Umbilical cord (tissue), 2 donors: ENCODE results near the gene MIGA1. TPM values are rescaled to one million over a fixed set of nuclear protein-coding genes. Genes with fewer than 3 reads are reported as not detected.
"Not testable (repeated sequence)": the region's sequence is repeated elsewhere in the genome, so short reads cannot be mapped to it uniquely, and the experiment has no call there.

Source experiments
- DNase-seq: peaks from one replicate; pipeline ENCODE4 v3.0.0-alpha.2; 2015; ENCODE audit warnings: low spot score
- total RNA-seq: library from RNA; depleted of rRNA; stranded (reverse); fragments of >200 nt; gene quantifications from one replicate; pipeline ENCODE4 v1.2.3, GENCODE V29; 2014; ENCODE audit warnings: low replicate concordance; ENCODE audit not compliant: insufficient read depth

Gene MIGA1
- total RNA-seq, 1 donor from 2014 or later, result 26.0 TPM

DNA sequence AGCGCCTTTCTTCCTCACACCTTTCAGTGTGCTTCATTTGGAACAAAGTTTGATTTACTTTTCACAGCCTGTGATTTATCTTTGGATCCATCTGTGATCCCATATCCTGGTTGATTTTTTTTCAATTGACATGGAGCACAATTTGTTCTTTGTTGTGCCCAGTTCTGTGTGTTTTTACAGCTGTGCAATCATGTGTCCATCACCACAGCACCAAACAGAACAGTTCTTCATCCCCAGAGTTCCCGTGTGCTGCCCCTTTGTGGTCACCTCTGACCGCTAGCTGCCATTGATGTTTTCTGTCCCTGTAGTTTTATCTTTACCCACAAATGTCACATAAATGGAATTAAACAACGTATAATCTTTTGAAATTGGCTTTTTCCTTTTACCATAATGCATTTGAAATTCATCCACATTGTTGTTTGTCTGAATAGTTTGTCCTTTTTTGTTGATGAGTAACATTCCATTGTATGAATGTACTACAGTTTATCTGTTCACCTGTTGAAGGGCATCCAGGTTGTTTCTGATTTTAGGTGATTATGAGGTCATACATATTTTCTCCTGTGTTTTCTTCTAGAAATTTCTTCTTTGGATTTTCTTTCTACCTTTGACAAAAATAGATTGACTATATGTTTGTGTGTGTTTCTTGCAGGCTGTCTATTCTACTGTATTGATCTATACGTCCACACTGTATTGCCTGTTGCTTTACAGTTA, 17.4 kb downstream of the MIGA1 start:
- DNase-seq, result no peak

DNA sequence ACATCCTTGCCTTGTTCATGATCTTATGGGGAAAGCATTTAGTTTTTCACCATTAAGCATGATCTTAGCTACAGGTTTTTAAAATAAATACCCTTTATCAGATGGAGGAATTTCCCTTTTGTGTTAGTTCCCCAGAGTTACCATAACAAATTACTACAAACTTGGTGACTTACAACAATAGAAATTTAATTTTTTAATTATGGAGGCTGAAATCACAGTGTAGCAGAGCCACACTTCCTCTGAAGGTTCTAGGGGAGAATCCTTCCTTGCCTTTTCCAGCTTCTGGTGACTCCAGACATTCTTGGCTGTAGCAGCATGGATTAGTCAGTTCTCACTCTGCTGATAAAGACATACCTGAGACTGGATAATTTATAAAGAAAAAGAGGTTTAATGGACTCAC, 18.5 kb downstream of the MIGA1 start:
- DNase-seq, result no peak

DNA sequence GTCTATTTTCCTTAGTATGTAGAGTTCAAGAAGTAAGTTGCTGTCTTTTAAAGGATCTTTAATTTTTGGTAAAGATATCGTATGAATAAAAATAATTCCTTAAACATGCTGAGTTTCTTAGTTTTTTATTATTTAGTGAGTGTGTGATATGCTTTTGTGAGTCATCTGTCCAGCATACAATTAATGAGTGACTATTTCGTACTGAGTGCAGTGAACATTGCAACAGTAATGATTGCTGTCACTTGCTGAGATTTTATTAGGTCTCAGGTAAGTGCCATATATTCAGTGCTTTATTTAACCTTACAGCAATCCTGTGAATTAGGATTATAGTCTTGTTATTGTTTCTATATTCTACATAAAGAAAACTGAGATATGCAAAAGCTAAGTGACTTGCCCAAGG, 22.6 kb downstream of the MIGA1 start:
- DNase-seq, result no peak

DNA sequence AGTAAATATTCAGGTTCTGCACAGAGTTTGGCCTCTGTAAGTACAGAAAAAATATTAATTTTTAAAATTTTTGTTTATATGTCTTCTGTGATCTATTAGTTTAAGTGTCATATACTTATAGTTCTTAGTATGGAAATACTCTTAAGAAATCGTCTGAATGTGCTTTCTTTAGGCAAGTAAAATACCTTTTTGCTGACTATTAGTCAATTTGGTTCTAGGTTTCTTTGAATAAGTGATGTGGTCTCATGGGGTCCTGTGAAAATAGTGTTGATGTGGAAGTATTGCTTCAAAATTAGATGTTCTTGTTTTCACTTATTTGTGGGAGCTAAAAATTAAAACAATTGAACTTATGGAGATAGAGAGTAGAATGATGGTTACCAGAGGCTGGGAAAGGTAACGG, 23.9 kb downstream of the MIGA1 start:
- no peak for DNase-seq

DNA sequence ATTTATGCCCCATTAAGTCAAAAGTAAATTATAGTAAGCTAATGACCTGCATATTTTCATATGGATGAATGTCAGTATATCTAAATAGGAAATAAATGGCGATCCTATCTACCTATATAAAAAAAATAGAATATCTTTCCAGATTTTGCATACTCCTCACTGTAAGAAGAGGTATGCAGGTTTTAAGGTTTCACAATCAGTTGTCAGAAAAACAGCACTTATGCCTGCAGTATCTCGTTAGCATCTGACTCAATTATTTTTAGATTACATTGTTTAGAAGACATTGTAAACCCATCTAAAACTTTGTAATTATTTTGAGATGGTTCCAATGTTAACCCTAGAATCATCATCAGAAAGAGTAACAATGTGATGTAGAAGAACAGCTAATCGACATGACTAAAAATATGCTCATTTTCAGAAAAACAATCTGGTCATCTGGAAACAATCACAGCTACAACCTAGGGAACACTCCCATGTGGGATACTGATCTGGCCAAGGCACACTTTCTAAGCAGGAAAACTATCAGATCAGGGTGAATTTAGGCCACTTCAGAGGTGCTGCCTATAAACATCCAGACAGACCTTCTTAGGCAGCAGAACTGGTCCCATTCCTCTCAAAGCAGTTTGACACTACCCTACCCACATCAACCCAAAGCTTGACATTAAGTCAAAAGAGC, 30.5 kb downstream of the MIGA1 start:
- DNase-seq, result not testable (repeated sequence)

DNA sequence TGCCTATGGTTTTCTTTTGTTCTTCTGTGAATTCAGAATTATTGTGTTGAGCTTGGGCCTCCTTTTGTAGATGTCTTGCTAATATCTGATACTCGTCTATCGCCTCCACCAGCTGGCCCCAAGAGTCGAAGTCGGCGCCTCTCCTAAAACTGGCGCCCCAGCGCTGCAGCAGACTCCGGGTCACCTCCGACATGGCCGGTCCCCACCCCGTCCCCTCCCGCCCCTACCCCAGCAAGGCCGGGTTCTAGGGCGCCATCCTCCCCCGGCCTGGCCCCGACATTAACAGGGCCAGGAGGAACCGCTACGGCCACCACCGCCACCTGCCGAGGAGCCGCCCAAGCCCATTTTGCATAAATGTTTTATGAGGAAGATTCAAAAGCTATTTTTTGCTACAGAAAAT, 32.1 kb downstream of the MIGA1 start:
- not testable (repeated sequence) for DNase-seq

DNA sequence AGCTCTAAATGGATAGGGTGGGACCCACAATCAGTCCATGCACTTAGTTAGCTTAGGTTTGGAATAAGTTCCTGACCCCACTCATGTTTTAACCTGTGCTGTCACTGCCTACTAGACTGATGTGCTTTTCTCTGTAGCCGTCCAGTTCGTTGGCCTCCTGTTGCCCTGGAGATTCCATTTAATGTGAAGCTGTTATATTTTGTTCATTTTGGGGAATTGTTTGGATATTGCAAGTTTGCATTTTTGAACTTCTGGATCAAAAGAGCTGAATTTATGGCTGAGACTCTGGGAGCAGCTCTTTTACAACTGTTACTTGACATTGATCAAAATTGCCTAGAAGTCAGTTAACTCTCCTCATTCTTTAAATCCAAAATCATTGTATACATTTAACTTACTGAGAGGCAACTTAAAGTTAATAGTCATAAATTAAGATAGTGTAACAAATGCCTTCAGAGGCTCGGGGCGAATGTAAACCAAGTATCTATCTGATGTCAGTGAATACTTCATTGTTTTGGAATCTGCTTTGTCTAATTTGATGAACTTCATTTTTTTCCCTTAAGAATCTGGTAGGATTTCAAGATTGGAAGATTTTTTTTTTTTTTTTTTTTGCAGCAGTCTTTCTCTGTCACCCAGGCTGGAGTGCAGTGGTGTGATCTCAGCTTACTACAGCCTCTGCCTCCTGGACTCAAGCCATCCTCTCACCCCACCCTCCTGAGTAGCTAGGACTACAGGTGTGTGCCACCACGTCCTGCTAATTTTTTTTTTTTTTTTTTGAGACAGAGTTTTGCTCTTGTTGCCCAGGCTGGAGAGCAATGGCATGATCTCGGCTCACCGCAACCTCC, 38.1 kb downstream of the MIGA1 start:
- DNase-seq, result no peak

DNA sequence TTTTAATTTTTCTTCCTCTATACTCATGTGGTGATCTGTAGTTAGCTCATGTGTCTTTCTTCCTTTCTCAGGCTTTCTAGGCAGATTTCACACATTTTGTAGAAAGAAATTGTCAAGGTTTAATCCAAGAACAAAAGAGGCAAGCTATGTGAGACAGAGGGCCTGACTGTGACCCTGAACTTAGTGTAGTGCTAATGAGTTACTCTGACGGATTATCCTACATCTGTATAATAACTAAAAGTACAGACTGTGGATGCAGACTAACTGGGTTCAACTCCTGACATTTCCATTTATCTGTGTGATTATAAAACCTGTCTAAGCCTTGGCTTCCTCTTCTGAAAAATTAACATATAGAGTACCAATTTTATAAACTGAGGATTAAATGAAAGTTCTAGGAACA, 40.7 kb downstream of the MIGA1 start:
- DNase-seq, result no peak

DNA sequence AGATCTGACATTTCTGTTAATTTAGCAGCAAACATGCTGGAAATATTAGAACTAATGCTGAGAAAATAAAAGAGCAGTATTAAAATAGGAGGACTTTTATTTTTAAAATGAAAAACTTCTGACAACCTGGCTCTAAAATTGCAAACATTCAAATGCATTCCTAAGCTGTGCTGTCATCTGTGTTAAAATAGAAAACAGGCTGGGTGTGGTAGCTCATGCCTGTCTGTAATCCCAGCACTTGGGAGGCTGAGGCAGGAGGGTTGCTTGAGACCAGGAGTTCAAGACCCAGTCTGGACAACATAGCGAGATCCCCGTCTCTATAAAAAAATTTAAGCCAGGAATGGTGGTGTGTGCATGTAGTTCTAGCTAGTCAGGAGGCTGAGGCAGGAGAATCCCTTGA, 44.6 kb downstream of the MIGA1 start:
- DNase-seq, result peak; percentile 24

DNA sequence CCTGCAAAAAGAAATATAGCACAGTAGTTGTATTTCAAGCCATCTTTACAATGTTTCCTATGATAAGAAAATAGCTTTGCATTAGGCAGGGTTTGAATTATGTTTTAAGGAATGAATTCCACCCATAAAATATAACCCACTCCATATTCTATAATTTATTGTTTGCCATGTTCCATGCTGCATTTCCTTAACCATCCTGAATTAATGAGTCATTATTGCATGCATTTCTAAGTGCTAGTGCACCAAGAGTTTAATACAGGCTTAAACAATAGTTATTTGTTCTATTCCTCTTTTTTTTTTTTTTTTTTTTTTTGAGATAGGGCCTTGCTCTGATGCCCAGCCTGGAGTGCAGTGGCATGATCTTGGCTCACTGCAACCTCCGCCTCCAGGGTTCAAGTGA, 45.2 kb downstream of the MIGA1 start:
- DNase-seq, result no peak

DNA sequence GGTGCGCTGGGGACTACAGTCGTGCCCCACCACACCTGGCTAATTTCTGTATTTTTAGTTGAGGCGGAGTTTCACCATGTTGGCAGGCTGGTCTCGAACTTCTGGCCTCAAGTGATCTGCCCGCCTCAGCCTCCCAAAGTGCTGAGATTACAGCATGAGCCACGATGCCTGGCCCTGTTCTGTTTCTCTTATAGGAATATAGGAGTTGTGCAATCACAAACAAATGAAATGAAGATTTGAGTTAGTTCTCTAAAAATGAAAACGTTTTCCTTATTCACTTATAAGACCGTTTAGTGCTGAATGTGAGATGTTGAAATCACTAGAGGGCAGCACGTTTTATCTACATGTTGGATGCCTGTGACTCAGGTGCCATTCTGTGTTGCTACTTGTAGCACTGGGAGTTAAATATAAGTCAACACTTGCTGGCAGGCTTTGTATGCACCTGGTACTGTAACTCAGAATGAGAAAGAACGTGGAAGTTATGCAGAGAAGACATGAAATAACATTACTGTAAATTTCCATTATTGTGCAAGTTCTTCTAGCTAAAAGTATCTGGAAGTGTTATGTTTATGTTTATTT, 45.8 kb downstream of the MIGA1 start:
- peak; percentile 65 for DNase-seq

DNA sequence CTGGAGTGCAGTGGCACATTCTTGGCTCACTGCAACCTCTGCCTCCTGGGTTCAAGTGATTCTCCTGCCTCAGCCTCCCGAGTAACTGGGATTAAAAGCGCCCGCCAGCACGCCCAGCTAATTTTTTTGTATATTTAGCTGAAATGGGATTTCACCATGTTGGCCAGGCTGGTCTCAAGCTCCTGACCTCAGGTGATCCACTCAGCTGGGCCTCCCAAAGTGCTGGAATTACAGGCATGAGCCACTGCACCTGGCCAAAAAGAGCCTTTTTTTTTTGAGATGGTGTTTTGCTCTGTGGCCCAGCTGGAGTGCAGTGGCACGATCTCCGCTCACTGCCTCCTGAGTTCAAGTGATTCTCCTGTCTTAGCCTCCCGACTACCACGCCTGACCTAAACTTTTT, 47.4 kb downstream of the MIGA1 start:
- not testable (repeated sequence) for DNase-seq

DNA sequence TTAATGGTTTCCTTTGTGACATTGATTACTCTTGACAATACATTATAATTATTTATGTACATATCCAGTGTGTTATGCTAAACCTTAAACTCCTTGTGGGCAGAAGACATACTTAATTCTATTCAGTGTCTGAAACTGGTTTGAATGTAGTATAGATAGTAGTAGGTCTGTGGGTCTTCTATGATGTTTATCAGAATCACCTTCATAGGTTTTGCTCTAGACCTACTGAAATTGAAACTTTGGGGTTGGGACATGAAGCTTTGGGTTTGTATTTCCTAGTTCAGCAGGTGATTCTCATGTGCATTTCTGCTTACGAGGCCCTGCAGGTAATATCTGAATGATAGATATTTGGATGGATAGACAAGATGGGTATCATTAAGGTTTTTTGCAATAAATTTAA, 48.6 kb downstream of the MIGA1 start:
- DNase-seq, result no peak

DNA sequence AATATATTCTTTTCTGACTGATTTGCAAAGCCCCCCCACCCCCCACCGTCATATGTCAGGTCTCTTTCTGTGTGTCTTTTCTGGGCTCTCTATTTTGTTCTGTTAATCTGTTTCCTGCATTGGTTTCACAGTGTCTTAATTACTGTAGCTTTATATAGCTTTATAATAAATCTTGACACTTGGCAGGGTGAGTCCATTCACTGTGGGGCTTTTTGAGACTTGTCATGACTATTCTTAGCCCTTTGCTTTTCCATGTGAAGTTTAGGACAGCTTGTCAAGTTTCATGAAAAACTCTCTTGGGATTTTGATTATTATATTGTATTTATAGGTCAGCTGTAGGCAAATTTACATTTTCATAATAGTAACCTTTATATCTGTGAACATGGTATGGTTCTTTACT, 50.4 kb downstream of the MIGA1 start:
- DNase-seq, result no peak

DNA sequence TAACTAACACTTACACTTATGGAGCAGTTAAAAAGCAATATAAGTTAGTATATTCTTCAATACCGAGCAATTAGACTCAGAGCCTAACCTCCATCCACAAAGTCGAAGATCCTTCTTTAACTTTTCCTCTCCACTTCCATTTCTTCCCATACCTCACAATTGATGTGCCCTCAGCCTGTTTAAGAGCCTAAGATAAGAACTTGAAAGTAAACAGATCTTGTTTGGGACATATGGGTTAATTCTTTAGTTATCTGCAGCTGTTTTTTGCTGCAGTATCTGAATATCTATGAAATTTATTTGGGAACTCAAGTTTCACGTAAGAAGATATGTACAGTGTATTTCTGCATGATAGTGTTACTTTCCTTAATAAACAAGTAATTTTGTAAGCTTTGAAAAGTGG, 51.5 kb downstream of the MIGA1 start:
- DNase-seq, result peak; percentile 27

DNA sequence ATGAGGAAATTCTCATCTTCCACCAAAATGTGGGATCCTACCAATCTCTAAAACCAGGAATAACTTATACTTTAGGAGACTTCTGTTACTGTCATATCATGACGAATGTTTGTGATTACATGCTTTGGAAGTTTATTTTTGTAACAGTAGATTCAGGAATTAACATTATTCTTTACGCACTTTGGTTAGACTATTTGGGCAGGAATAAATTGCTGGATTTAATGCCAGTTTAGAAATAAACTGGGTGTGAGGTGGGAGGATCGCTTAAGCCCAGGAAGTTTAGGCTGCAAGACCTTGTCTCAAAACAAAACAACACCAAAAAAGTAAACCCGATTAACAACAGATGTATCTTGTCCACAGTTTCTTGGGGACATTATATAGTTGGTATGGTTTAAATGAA, 52.1 kb downstream of the MIGA1 start:
- DNase-seq, result peak; percentile 7

DNA sequence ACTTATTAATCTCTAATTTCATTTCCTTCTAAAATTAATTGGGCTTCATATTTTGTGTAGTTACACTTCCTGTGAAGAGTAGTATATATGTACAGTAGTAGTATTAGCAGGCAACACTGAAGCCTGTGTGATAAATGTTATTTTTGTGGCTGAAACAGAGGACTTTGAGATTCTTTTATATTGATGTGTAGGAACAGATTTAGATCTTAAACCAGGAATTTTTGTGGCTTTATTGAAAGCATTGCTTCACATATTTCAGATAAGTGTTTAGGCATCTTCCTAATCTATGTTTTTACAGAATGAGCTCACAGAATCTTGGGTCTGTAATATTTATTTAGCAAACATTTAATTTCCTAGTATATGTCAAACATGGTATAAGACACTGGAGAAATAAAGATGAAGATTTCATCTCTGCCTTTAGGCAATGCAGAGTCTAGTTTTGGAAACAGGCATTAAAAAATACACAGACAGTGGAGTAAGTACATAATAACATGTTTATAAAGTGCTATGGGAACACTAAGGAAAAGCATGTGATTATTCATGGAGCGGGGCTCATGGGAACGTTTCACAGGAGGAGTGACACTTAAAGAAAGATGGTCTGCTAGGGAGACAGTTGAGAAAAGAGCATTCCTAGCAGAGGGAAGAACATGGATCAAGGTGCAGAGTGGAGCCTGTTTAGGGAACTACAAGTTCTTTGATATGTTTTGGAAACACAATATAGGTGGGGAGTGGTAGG, 52.7 kb downstream of the MIGA1 start:
- peak; percentile 59 for DNase-seq

DNA sequence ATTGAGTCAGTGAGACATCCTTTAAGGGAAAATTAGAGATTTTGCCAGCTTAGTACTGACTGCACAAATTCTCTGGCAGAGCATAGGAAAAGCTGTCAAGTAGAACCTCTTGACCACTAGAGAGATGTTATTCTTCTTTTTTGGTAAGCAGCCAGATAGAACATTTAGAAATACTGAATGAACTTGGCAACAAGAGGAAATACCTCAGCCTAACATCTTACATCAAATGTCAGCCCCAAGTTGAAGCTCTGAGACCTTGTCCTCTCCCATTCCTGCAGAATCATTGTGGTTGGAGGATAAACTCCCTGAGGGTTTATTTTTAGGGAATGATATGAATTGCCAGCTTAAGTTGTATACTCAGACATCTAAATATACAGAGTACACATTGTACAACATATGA, 53.5 kb downstream of the MIGA1 start:
- peak; percentile 87 for DNase-seq

DNA sequence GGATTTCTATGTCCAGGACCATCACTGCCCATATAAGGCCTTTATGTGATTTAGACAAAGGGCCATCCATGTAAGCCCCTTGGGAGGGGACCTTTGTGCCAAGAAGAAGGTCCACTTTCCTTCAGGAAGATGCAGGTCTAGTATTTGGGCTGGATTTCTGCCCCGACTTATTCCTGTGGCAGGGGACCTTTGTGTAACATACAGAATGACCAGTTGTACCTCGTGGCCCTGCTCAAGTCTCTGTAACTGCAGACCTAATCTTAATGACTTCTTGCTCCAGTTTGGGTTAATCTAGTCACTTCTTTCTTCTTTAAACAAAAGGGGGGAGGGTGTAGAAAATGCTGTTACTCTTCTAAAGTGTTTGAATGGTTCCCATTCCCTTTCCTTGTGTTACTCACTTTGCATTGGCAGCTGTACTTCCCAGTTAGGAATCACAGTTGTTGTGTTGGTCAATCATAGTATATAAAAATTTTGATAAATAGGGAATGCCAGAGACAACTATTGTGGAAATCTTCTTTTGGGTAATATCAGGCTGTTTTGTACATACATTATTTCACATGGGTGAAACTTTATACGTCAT, 54.2 kb downstream of the MIGA1 start:
- peak; percentile 1 for DNase-seq

DNA sequence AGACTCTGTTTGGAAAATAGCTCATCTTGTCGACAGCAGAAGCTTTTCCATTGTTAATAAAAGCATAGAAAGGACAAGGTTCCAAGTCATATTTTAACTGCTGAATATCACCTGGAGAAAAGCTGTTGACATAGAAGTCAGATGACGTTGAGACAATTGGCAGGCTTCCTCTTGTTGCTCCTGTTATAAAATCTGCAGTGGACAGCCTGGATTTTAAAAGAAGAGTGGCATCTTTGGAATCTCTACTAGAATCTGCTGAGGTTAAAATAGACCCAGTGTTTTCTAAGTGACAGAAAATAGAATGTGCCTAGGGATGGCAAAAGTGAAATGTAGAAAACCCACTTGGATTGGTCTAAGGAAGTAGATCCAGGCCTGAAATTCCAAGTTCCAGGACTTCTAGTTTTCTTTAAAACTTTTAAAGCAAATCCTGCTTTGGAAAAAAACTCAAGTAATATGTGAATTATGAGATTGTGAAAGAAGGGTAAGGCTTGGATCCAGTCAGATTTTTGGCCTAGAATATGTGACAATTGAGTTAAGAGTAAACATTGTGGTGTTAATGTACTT, 55.4 kb downstream of the MIGA1 start:
- DNase-seq, result peak; percentile 57

DNA sequence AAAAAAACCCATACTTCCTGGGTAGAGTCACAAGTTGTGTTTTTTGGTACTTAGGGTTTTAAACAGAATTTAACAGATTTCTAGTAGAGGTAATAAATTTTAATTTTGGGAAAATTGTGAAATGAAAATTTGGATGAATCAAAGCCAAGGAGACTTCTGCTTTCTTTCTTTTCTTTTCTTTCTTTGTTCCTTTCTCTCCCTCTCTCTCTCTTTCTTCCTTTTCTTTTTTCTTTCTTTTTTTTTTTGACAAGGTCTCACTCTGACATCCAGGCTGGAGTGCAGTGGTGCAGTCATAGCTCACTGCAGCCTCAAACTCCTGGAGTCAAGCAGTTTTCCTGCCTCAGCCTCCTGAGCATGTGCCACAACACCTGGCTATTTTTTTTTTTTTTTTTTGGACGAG, 62.1 kb downstream of the MIGA1 start:
- no peak for DNase-seq
